ENCODE data around the gene CALHM1.
A peak's percentile ranks its signal among the peaks of the same experiment; 100 is the strongest.
"Not testable (repeated sequence)": the region's sequence is repeated elsewhere in the genome, so short reads cannot be mapped to it uniquely, and the experiment has no call there.

Gene CALHM1

GRCh38 chr10:103491729-103492364 lies 33.1 kb upstream of the CALHM1 start:
- Histone ChIP-seq H3K4me3 (ENCODE audit: low read depth, low read length) (no peak overlapping the region), H3K27me3 (peaks cover 8% of the 10 kb centered on the region), H3K4me1 (peaks cover 15% of the 10 kb centered on the region), H3K9me3 (no peaks in the 10 kb centered on the region), H3K36me3 (no peaks in the 10 kb centered on the region)
- TF ChIP-seq CTCF (IDR thresholded peaks at IDR 0.05; ENCODE audit: low read depth, low read length) = no peak
- DNase-seq = peak; percentile 73

- DNase-seq = no peak
These were observed 32.2 kb upstream of the CALHM1 start for GRCh38 chr10:103490986-103491314.

GRCh38 chr10:103487410-103487708 lies 28.7 kb upstream of the CALHM1 start:
- no peak for TF ChIP-seq CTCF (IDR thresholded peaks at IDR 0.05; ENCODE audit: low read depth, low read length)
- Histone ChIP-seq H3K4me3 (ENCODE audit: low read depth, low read length) (no peak overlapping the region), H3K4me1 (peaks cover 5% of the 10 kb centered on the region), H3K36me3 (no peaks in the 10 kb centered on the region), H3K27me3 (no peaks in the 10 kb centered on the region), H3K9me3 (no peaks in the 10 kb centered on the region)
- no peak for DNase-seq

More at GRCh38 chr10:103490986-103491314, 32.2 kb upstream of the CALHM1 start:
- H3K36me3 ChIP-seq = no peaks in the 10 kb centered on the region
- H3K4me3 ChIP-seq (ENCODE audit: low read depth, low read length) = no peak overlapping the region
- H3K9me3 ChIP-seq = no peaks in the 10 kb centered on the region
- peaks cover 15% of the 10 kb centered on the region for H3K4me1 ChIP-seq
- no peak for TF ChIP-seq CTCF (IDR thresholded peaks at IDR 0.05; ENCODE audit: low read depth, low read length)
- H3K27me3 ChIP-seq = peaks cover 8% of the 10 kb centered on the region

- H3K27me3 ChIP-seq; H3K9me3 ChIP-seq; H3K4me1 ChIP-seq; DNase-seq; H3K36me3 ChIP-seq; H3K4me3 ChIP-seq (ENCODE audit: low read depth, low read length): not testable (repeated sequence)
These were observed 28.1 kb upstream of the CALHM1 start for GRCh38 chr10:103486635-103487409.

GRCh38 chr10:103481974-103482531 lies 23.4 kb upstream of the CALHM1 start:
- no peaks in the 10 kb centered on the region for H3K36me3 ChIP-seq
- no peaks in the 10 kb centered on the region for H3K4me1 ChIP-seq
- H3K9me3 ChIP-seq = no peaks in the 10 kb centered on the region
- peak; percentile 64 for DNase-seq
- H3K27me3 ChIP-seq = no peaks in the 10 kb centered on the region
- peak; percentile 79 for TF ChIP-seq CTCF (IDR thresholded peaks at IDR 0.05; ENCODE audit: low read depth, low read length)
- no peak overlapping the region for H3K4me3 ChIP-seq (ENCODE audit: low read depth, low read length)

- Histone ChIP-seq H3K4me3 (ENCODE audit: low read depth, low read length) (no peak overlapping the region), H3K9me3 (no peaks in the 10 kb centered on the region), H3K4me1 (no peaks in the 10 kb centered on the region), H3K27me3 (no peaks in the 10 kb centered on the region), H3K36me3 (no peaks in the 10 kb centered on the region)
- DNase-seq = no peak
- no peak for TF ChIP-seq CTCF (IDR thresholded peaks at IDR 0.05; ENCODE audit: low read depth, low read length)
These were observed 21.8 kb upstream of the CALHM1 start for GRCh38 chr10:103480521-103480920.

All from BE2C (cell line).